Measurements from ENCODE around the gene RTL9.
A peak's percentile ranks its signal among the peaks of the same experiment; 100 is the strongest.

The RTL9 gene

GRCh38 chrX:110311437-110312230, 47.0 kb upstream of the RTL9 start:
- ATAC-seq (ENCODE audit: insufficient read depth, low read depth) (no peak), DNase-seq (no peak)
- Histone ChIP-seq H3K4me3 (ENCODE audit: low read depth in 1 of 2, low read length in 2 of 2) (no peak overlapping the region), H3K36me3 (ENCODE audit: insufficient read depth, low read length) (no peaks in the 10 kb centered on the region), H3K4me2 (ENCODE audit: insufficient read depth, low read length) (no peak overlapping the region), H3K4me1 (ENCODE audit: insufficient read depth, low read length) (peaks cover 18% of the 10 kb centered on the region), H3K9ac (ENCODE audit: low read depth, low read length) (no peak overlapping the region), H2AFZ (ENCODE audit: low read depth, low read length) (no peak overlapping the region), H4K20me1 (ENCODE audit: insufficient read depth, low read length) (no peaks in the 10 kb centered on the region), H3K79me2 (ENCODE audit: insufficient read depth, low read length) (peaks cover 64% of the 10 kb centered on the region), H3K27ac (ENCODE audit: low read length) (no peak overlapping the region), H3K27me3 (ENCODE audit: insufficient read depth, low read length, poor library complexity) (no peaks in the 10 kb centered on the region), H3K9me3 (ENCODE audit: insufficient read depth, low read length, severe bottlenecking) (no peaks in the 10 kb centered on the region)
- TF ChIP-seq, protein P1, sequence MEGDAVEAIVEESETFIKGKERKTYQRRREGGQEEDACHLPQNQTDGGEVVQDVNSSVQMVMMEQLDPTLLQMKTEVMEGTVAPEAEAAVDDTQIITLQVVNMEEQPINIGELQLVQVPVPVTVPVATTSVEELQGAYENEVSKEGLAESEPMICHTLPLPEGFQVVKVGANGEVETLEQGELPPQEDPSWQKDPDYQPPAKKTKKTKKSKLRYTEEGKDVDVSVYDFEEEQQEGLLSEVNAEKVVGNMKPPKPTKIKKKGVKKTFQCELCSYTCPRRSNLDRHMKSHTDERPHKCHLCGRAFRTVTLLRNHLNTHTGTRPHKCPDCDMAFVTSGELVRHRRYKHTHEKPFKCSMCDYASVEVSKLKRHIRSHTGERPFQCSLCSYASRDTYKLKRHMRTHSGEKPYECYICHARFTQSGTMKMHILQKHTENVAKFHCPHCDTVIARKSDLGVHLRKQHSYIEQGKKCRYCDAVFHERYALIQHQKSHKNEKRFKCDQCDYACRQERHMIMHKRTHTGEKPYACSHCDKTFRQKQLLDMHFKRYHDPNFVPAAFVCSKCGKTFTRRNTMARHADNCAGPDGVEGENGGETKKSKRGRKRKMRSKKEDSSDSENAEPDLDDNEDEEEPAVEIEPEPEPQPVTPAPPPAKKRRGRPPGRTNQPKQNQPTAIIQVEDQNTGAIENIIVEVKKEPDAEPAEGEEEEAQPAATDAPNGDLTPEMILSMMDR (IDR thresholded peaks at IDR 0.05; ENCODE audit: borderline replicate concordance, extremely low read depth, low read length, poor library complexity, severe bottlenecking) = no peak
- no peak for TF ChIP-seq EZH2 (IDR thresholded peaks at IDR 0.05; ENCODE audit: borderline replicate concordance, low read depth, low read length, severe bottlenecking)

GRCh38 chrX:110315551-110315950, 43.1 kb upstream of the RTL9 start:
- ATAC-seq (ENCODE audit: insufficient read depth, low read depth) (no peak), DNase-seq (no peak)
- no peaks in the 10 kb centered on the region for H4K20me1 ChIP-seq (ENCODE audit: insufficient read depth, low read length)
- no peak overlapping the region for H2AFZ ChIP-seq (ENCODE audit: low read depth, low read length)
- peaks cover 65% of the 10 kb centered on the region for H3K79me2 ChIP-seq (ENCODE audit: insufficient read depth, low read length)
- H3K9me3 ChIP-seq (ENCODE audit: insufficient read depth, low read length, severe bottlenecking) = no peaks in the 10 kb centered on the region
- H3K4me2 ChIP-seq (ENCODE audit: insufficient read depth, low read length) = peak overlapping the region; percentile 71
- no peaks in the 10 kb centered on the region for H3K27me3 ChIP-seq (ENCODE audit: insufficient read depth, low read length, poor library complexity)
- H3K4me3 ChIP-seq (ENCODE audit: low read depth in 1 of 2, low read length in 2 of 2) = peak overlapping the region in 1 of 2 experiments; percentile 77; a peak in 1 of 4 replicates
- no peaks in the 10 kb centered on the region for H3K36me3 ChIP-seq (ENCODE audit: insufficient read depth, low read length)
- TF ChIP-seq, protein P1 (IDR thresholded peaks at IDR 0.05; ENCODE audit: borderline replicate concordance, extremely low read depth, low read length, poor library complexity, severe bottlenecking) = no peak
- TF ChIP-seq EZH2 (IDR thresholded peaks at IDR 0.05; ENCODE audit: borderline replicate concordance, low read depth, low read length, severe bottlenecking) = no peak
- H3K9ac ChIP-seq (ENCODE audit: low read depth, low read length) = 0 out of 2 replicates have a peak overlapping the region, but pooled peaks have one; percentile 82
- no peak overlapping the region for H3K27ac ChIP-seq (ENCODE audit: low read length)
- peaks cover 26% of the 10 kb centered on the region for H3K4me1 ChIP-seq (ENCODE audit: insufficient read depth, low read length)

- Histone ChIP-seq H3K36me3 (ENCODE audit: insufficient read depth, low read length) (no peaks in the 10 kb centered on the region), H2AFZ (ENCODE audit: low read depth, low read length) (peak overlapping the region; percentile 84), H4K20me1 (ENCODE audit: insufficient read depth, low read length) (no peaks in the 10 kb centered on the region), H3K9me3 (ENCODE audit: insufficient read depth, low read length, severe bottlenecking) (no peaks in the 10 kb centered on the region), H3K4me2 (ENCODE audit: insufficient read depth, low read length) (peak overlapping the region; percentile 71), H3K4me3 (ENCODE audit: low read depth in 1 of 2, low read length in 2 of 2) (peak overlapping the region; percentile 42 to 77; a peak in 3 of 4 replicates), H3K4me1 (ENCODE audit: insufficient read depth, low read length) (peaks cover 26% of the 10 kb centered on the region), H3K9ac (ENCODE audit: low read depth, low read length) (peak overlapping the region; percentile 82), H3K27ac (ENCODE audit: low read length) (peak overlapping the region; percentile 85; the same call in 1 of the 2 replicates), H3K79me2 (ENCODE audit: insufficient read depth, low read length) (peaks cover 58% of the 10 kb centered on the region), H3K27me3 (ENCODE audit: insufficient read depth, low read length, poor library complexity) (no peaks in the 10 kb centered on the region)
- no peak for TF ChIP-seq EZH2 (IDR thresholded peaks at IDR 0.05; ENCODE audit: borderline replicate concordance, low read depth, low read length, severe bottlenecking)
- TF ChIP-seq, protein P1 (IDR thresholded peaks at IDR 0.05; ENCODE audit: borderline replicate concordance, extremely low read depth, low read length, poor library complexity, severe bottlenecking) = no peak
- ATAC-seq (ENCODE audit: insufficient read depth, low read depth) (no peak), DNase-seq (peak; percentile 4)
Measured at GRCh38 chrX:110316351-110317060, 42.1 kb upstream of the RTL9 start.

All from DND-41 (cell line).